Stimulated activated CD4-positive, alpha-beta T cell treated with anti-CD3 and anti-CD28 coated beads, TNF-alpha, amount 100 ng/mL, for 48 hours (primary cell): ENCODE results near the gene EIF2B5.

Experiments used
- DNase-seq, 3 donors: peaks; one replicate each; pipeline ENCODE4 v3.0.0-alpha.2; 2020; ENCODE audit warnings: low read depth in 3 of 3

Gene EIF2B5

DNA sequence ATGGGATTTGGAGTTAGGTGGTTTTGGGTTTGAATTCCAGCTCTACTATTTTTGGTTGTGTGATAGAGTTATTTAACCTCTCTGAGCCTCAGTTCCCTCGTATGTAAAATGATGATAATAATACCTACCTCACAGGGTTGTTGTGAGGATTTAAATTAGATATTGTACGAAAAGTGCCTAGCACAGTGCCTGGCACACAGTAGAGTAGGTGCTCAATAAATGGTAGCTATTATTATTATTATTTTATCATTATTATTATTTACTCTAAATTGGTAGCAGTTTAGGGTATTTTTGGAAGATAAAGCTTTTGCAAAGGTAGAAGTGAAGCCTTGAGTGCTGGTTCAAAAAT, 38.2 kb downstream of the EIF2B5 start:
- DNase-seq = no peak

DNA sequence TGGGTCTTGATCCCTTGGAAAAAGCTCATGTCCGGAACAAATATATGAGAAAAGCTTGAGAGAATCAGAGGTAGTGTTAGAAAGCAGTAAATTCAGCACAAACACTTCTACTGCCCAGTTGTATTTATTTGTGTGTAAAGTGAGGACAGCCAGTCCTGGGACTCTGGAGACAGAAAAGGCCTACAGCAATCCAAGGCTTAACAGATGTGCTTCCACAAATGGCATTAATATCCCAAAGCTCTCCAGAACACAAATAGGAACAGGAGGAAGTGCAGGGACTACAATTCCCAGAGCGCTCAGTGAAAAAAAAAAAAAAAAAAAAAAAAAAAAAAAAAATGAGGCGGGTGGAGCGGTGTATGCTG, 39.1 kb downstream of the EIF2B5 start:
- DNase-seq = no peak

DNA sequence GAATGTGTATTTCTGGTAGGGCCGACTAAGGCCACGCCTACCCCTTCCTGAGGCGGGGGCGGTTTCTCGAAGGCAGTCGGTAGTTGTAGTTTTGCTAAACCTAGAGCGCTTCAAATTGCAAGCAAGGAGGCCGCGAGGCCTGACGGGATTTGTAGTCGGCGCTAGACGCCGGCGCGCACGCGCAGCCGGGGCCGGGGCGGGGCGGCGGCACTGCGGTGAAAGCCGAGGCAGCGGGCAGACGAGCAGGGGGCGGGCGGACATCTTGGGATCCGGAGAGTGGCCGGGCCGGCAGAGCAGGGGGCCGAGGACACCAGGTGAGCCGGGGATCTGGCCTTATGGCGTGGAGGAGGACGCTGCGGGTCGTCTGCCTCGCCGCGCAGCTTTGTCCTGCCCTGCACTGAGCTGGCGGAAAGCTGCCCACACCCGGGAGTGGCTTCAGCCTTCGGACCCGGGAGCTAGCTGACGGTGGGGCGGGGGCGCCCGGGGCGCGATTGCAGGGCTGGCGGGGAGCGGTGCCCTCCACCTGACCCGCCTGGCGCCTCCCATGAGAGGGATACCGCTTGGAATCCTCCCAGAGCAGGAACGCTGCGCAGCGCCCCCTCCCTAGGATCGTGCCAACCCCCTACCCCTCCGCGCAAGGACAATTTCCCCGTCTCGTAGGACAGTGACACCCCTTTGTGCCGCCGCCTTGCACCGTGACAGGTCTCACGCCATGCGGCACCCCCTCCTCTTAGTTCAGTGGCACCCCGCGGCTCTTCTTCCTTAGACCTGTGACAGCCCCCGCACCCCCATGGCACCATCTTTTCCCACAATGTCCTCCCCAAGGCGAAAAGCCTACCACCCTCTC, 39.7 kb downstream of the EIF2B5 start, which contains the start of gene AP2M1:
Gene AP2M1, plus strand, starts transcription at position 210 of the 847 bp plus-strand sequence. CDS start 2,139 bp downstream, outside the sequence.
- DNase-seq = peak; percentile 90 to 98 (median 92)

DNA sequence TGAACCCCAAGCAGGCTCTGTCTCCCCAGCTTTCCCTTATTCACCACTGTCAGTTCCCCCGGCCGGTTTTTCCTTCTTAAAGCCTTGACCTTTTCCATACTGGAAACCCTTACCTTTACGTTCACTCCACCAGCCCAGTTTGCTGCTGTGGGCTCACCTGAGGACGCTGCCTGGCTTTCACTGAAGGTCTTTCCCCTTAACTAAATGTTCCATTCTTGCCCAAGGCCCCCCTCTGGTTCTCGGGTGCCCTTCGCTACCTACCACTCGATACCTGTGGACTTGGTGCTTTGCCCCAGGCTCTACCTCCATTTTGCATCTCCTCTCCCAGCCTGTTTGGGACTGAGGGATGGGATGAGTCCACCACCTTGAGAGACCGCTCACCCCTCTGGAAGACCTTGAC, 40.3 kb downstream of the EIF2B5 start:
- DNase-seq = no peak

DNA sequence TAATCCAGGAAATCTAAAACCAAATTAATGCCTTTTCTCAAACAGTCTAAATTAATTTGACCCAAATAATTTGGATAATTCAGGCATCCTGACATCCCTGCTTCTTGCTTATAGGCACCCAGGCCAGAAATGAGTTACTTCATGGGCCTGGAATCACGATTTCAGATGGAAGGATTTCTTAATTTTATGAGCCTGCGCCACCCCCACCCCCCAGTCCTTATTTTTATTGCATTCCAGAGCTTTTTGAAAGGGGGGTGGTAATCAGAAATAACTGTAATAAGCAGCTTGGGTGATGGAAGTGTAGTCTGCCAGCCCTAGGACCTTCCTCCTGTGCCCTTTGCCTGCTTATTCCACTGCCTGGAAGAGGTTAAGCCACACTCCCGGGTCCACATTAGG, 40.8 kb downstream of the EIF2B5 start:
- no peak for DNase-seq

DNA sequence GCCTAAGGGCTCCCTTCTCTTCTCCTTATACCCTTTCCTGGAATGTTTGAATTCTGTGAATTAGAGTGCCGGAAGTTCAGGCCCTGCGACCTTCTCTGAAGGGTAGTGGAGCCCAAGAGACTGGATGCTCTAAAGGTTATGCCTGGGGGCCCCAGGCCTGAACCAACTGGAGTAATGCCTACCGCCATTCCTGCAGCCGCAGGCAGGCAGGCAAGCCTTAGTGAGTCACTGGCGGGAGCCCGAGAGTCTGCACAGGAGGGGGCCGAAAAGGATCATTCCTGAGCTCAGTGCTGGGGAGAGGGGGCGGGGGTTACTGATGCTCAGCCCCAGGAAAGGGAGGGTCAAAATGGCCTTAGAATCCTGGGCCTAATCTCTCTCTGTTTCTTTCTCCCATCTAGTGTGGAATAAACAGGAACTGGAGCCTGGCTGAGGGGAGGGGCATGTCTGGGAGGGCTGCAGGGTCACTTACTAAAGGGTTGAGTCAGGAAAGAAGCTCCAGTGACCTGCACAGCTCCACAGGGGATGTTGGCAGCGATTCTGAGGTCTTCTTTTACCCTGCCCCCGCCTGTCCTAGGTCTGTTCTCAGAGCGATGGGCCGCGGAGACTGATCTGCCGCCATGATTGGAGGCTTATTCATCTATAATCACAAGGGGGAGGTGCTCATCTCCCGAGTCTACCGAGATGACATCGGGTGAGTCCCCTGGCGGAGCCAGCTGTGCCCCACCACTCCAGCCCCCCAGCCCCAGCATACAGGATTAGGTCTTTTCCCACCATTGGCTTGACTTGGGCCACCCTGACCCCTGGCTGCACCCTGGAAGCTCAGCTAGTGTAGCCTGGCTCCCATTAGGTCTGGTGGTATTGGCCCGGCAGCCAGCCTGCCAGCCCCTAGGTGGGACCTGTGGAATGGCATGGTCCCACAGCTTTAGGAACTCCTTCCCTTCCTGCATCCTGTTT, 41.5 kb downstream of the EIF2B5 start:
- DNase-seq = no peak

DNA sequence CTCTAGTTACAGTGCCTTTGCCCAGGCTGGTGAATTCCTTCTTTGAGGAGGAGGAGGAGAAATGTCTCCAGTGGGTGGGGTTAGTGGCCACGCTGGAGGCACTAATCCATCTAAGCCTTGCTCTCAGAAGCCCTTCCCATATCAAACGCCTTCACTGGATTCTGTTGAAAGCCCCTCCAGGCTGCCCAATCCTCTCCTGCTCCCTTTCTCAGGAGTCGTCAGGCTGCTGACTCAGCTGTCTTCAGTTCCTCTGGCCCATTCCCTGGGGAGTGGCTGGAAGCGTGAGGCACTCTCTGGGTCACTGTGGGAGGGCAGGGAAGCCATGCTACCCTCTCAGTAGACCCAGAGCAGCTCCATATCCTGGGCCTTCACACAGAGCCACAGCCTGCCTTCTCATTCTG, 42.2 kb downstream of the EIF2B5 start:
- DNase-seq = no peak

DNA sequence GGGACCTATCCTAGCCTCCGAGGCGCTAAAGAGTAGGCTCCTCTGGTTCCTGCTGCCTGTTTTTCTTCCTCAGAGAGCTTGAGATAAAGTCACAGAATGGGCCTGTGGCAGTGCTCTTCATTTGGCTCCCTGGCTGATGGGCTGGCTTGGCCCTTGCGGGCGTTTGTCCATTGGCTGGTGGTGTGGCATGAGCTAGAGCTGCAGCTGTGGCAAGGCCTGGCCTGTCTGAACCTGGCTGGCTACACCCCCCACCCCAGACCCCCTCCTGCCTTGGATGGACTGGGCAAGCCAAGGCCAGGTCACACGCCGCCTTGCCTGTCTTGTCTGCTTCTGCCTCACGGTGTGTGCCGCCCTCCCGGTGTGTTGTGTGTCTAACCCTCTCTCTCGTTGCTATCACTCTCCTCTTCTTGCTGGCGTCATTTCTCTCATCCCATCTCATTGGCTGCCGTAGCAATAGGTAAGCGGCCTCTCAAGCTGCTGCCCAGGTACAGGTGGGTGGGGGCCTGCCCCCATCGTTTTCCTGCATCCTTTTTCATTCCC, 42.7 kb downstream of the EIF2B5 start:
- no peak for DNase-seq

DNA sequence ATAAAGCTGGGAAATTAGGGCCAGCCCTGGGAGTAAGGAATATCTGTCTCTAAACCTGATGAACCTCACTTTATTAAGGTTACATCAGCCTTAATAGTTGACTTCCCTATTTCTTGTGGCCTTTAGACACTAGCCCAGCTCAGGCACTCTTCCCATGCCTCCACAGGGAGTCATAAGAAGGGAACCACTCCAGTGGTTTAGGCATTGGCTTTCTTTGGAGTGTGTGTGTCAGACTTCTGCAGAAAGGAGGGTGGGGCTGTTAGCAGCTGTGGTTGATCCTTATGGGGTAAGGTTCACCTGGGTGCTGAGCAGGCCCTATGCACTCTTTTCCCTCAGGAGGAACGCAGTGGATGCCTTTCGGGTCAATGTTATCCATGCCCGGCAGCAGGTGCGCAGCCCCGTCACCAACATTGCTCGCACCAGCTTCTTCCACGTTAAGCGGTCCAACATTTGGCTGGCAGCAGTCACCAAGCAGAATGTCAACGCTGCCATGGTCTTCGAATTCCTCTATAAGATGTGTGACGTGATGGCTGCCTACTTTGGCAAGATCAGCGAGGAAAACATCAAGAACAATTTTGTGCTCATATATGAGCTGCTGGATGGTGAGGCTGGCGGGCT, 43.5 kb downstream of the EIF2B5 start:
- DNase-seq = no peak

DNA sequence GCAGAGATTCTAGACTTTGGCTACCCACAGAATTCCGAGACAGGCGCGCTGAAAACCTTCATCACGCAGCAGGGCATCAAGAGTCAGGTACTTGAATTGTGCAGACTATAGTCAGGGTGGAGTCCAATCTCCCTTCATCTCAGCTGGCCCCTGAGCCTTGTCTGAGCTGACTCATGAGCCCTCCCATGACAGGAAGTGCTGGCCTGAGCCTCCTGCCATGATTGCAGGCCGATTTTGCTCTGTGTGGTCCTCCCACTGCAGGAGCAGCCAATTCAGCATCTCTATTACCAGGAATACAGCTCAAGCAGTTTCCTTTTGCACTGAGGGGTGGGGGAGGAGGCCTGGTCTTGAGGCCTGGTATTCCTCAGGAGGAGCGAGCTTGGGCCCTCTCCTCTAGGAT, 45.0 kb downstream of the EIF2B5 start:
- DNase-seq = no peak

DNA sequence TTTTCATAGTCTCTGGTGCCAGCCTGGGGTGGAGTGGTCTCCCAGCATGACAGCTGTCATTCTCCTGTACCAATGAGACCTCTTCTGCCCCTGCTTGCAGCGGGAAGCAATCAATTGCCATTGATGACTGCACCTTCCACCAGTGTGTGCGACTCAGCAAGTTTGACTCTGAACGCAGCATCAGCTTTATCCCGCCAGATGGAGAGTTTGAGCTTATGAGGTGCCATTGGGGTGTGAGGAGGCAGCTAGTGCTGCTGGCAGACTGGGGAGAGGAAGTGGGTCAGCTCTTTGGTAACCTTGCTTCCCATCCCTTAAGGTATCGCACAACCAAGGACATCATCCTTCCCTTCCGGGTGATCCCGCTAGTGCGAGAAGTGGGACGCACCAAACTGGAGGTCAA, 46.4 kb downstream of the EIF2B5 start:
- DNase-seq = no peak

DNA sequence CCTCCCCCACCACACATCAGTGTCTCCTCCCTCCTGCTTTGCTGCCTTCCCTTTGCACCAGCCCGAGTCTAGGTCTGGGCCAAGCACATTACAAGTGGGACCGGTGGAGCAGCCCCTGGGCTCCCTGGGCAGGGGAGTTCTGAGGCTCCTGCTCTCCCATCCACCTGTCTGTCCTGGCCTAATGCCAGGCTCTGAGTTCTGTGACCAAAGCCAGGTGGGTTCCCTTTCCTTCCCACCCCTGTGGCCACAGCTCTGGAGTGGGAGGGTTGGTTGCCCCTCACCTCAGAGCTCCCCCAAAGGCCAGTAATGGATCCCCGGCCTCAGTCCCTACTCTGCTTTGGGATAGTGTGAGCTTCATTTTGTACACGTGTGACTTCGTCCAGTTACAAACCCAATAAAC, 48.5 kb downstream of the EIF2B5 start:
- no peak for DNase-seq

DNA sequence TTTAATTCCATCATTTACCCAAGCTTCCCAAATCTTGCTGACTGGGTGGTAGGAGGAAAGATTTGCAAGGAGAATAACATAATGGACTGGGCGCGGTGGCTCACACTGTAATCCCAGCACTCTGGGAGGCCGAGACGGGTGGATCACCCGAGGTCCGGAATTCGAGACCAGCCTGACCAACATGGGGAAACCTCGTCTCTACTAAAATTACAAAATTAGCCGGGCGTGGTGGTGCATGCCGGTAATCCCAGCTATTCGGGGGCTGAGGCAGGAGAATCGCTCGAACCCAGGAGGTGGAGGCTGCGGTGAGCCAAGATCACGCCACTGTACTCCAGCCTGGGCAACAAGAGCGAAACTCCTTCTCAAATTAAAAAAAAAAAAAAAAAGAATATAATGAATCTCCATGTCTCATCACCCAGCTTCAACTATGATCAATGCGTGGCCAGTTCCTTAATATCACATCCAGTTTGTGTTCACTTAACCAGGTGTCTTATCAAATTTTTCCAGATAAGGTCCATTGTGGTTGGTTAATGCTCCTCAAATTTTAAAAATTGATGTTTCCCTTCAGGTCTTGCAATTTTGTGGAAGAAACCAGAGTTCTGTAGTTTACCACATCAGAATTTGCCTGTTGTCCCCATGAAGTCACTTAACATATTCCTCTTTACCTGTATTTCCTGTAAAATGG, 49.5 kb downstream of the EIF2B5 start:
- no peak for DNase-seq

DNA sequence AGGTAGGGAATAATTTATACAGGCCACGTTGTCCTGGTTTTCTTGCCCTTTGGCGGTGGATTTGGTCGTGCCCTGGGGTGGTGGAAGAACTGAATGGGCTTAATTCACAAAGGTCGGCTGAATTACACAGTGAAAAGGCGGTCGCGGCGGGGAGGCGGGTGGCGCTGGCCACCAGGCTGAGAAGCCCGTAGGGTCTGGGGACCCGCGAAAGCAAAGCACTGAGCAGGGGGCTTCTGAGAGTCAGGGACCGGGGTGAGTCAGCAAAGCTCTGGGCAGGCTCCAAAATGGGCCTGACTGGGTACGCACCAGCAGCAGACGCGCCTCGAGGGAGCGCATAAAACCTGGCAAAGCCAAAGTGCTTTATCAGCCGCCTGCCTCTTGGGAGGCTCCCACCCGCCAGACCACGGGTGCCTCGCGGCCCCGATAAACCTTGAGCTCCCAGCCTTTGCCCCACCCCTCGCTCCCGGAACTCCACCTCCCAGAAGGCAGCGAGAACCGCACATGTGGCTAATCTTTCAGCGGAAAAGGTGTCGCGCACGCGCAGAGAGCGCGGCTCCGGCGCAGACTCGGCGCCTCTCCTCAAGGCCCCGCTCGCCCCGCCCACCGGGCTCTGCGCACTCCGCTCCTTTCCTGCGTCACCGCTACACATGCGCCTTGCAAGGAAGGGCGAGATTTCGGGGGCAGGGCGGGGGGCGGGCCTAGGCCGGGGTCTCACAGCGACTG, 50.5 kb downstream of the EIF2B5 start:
- peak; percentile 99 for DNase-seq

DNA sequence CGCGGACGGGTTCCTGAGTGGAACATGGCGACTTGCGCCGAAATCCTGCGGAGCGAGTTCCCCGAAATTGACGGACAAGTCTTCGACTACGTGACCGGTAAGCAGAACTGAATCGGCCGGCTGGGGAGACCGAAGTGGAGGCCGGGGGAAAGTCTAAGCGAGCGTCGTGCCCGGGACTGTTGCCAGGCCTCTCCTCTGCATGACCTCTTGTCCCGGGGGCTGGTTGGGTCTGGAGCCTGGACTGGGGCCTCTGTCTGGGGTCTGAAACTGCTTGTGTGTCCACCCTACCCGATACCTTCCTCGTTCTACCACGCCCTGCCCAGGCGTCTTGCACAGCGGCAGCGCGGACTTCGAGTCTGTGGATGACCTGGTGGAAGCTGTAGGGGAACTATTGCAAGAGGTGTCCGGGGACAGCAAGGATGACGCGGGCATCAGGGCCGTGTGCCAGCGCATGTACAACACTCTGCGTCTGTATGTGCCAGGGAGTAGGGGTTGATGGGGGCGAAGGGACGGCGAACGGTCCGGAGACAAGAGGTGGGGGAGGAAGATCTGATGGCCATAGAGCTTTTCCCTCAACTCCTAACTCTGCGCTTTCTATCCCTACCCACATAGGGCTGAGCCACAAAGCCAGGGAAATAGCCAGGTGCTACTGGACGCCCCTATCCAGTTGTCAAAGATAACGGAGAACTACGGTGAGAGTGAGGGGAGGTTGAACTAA, 51.2 kb downstream of the EIF2B5 start, which contains the start of gene ABCF3:
Gene ABCF3, plus strand, starts transcription at position 16 of the 718 bp plus-strand sequence. Its CDS starts 9 bp downstream, at position 25.
- peak in 1 of 3 donors; percentile 20 for DNase-seq

DNA sequence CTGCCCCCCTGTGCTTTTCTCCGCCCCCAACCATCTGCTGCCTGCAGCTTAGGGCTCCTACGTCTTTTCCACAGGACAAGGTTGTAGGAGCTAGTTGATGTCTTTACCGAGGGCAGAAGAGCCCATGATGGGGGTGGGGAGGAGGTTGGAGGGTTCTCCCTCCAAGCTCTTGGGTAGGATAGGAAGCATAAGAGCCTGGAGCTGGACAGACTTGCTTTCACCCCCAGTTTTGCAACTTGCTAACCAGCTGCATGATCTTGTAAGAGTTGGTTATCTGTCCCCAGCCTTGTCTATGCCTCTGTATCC, 51.7 kb downstream of the EIF2B5 start:
- DNase-seq = no peak

DNA sequence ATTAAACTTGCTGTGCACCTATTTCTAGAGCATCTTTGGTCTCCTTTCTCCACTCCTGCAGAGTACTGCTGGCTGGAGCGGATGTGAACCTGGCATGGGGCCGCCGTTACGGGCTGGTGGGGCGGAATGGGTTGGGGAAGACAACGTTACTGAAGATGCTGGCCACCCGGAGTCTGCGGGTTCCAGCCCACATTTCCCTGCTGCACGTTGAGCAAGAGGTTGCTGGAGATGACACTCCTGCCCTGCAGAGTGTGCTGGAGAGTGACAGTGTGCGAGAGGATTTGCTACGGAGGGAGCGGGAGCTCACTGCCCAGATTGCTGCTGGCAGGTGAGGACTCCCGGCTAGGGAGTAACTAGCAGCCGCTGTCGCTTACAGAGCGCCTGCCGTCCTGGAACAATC, 52.9 kb downstream of the EIF2B5 start:
- DNase-seq = no peak

DNA sequence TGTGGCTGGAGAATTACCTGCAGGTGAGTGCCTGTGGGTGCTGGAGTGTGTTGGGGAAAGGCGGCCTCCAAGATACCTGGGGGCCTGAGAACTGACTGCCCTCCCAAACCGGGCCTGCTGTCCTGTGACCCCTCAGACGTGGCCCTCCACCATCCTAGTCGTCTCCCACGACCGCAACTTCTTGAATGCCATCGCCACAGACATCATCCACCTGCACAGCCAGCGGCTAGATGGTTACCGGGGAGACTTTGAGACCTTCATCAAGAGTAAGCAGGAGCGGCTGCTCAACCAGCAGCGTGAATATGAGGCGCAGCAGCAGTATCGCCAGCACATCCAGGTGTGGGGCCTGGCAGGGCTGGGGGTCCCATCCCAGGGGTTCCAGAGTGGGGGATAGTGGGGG, 54.3 kb downstream of the EIF2B5 start:
- no peak for DNase-seq

DNA sequence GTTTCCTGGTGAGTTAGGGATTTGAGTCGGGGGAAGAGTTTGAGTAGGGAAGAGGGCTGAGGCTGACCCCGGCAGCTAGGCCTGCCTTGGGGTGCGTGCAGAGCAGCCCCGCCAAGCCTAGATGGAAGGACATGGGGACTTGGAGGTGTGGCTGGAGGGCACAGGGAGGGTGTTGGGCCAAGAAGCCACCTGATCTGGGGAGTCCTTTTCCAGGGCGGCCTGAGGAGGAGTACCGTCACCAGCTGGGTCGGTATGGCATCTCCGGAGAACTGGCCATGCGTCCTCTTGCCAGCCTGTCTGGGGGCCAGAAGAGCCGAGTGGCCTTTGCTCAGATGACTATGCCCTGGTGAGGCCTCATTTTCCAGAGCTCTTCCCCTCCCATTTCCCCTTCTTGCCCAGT, 57.7 kb downstream of the EIF2B5 start:
- DNase-seq = no peak

DNA sequence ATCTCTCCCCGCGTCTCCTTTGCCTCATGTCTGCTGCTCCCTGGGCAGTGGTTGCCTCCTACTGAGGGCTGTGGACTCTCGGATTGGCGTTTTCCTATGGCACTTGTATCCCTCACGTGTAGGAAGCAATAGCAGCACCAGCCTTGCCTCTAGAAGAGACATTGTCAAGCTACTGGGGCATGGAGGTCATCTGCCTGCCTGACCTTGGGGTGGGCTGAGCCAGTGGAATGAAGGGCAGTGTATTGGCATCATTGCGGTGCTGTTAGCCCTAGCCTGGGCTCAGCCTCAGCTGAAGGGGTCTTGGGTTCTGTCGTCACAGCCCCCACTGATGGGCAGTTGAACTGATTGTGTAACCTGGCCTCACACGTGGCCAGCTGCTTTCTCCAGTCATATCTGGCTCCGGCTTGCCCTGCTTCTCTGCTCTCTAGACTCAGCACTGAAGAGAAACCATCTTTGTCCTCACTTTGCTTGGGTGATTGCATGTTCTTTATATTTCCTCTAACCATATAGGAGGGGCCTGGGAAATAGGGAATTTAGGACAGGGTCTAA, 58.9 kb downstream of the EIF2B5 start:
- DNase-seq = no peak
